Measurements from ENCODE around the gene MKRN2. TPM values are rescaled to one million over a fixed set of nuclear protein-coding genes. Genes with fewer than 3 reads are reported as not detected.
A peak's percentile ranks its signal among the peaks of the same experiment; 100 is the strongest.

The MKRN2 gene
- total and polyA plus RNA-seq, 2 of the 13 experiments (the other 11 are each of a cell fraction or from before 2014, with no cell fraction given), result 25.5 to 34.3 TPM

- FAIRE-seq (no peak), DNase-seq (ENCODE audit: low spot score) (no peak), ATAC-seq (no peak)
- peak overlapping the region; percentile 88 to 97 (median 91) for H3K4me3 ChIP-seq (replicated peaks in 1 of 3; ENCODE audit: insufficient read depth in 1 of 3, low read depth in 2 of 3, low read length in 3 of 3)
- peak overlapping the region; percentile 94 for H3K9ac ChIP-seq (ENCODE audit: insufficient read depth, low read depth, low read length)
- peaks cover 49% of the 10 kb centered on the region for H4K20me1 ChIP-seq (ENCODE audit: insufficient read depth, low read length)
- intact Hi-C loops (cut with micrococcal nuclease; ENCODE audit: unreplicated experiment), result loop anchor here (5.0 kb wide), 1 partner anchor 104 kb away; the partner anchor contains the start of gene RAF1
- no TSS peak for BruUV-seq (replicated peaks)
- peaks cover 65% of the 10 kb centered on the region for H3K79me2 ChIP-seq (ENCODE audit: insufficient read depth, low read length)
- H3K9me3 ChIP-seq (ENCODE audit: low read length), result no peaks in the 10 kb centered on the region
- H3K27me3 ChIP-seq (ENCODE audit: control insufficient read depth in 1 of 2, insufficient read depth in 2 of 2, low read length in 2 of 2), result no peaks in the 10 kb centered on the region; a peak in 1 of 5 replicates
- no peak overlapping the region for H2AFZ ChIP-seq (ENCODE audit: low read length)
- TF ChIP-seq PCBP2 (optimal IDR thresholded peaks at IDR 0.05; ENCODE audit: low read depth, low read length, poor library complexity, severe bottlenecking) (no peak), PHF20 (CRISPR knock-in tag; IDR thresholded peaks at IDR 0.05) (no peak), EEA1 (CRISPR knock-in tag; IDR thresholded peaks at IDR 0.05; ENCODE audit: borderline replicate concordance) (no peak), MNT (IDR thresholded peaks at IDR 0.05) (no peak)
- in situ Hi-C loops (cut with HindIII; ENCODE audit: extremely low pct_ligation_motif_present, low pct_unique_long_range_greater_than_20kb), result no loop called here
- WGBS (ENCODE audit: low lambda C conversion rate), result 37% methylated on average over 4 of the region's 4 CpGs
- H3K27ac ChIP-seq (ENCODE audit: extremely low read length, insufficient read depth, low read length), result peak overlapping the region; percentile 94
- H3K36me3 ChIP-seq (replicated peaks in 1 of 2; ENCODE audit: control insufficient read depth in 1 of 2, insufficient read depth in 2 of 2, low read length in 2 of 2), result no peaks in the 10 kb centered on the region
- CTCF ChIA-PET (ENCODE audit: low intra/inter-chr PET ratio, low total read pairs), result no interaction called here
- POLR2A ChIA-PET, result no interaction called here
- peaks cover 59% of the 10 kb centered on the region for H3K4me1 ChIP-seq (ENCODE audit: insufficient read depth, low read length)
- H3K4me2 ChIP-seq (ENCODE audit: low read depth, low read length), result peak overlapping the region; percentile 88
These were observed 1.8 kb downstream of the MKRN2 start for GRCh38 chr3:12558706-12559105.

GRCh38 chr3:12559520-12559919 is 2.6 kb downstream of the MKRN2 start:
- no TSS peak for BruUV-seq (replicated peaks)
- POLR2A ChIA-PET, result no interaction called here
- Histone ChIP-seq H3K79me2 (ENCODE audit: insufficient read depth, low read length) (peaks cover 72% of the 10 kb centered on the region), H3K27ac (ENCODE audit: extremely low read length, insufficient read depth, low read length) (no peak overlapping the region), H3K9ac (ENCODE audit: insufficient read depth, low read depth, low read length) (peak overlapping the region; percentile 94; the same call in 1 of the 2 replicates), H3K27me3 (ENCODE audit: control insufficient read depth in 1 of 2, insufficient read depth in 2 of 2, low read length in 2 of 2) (no peaks in the 10 kb centered on the region; a peak in 1 of 5 replicates), H3K36me3 (replicated peaks in 1 of 2; ENCODE audit: control insufficient read depth in 1 of 2, insufficient read depth in 2 of 2, low read length in 2 of 2) (no peaks in the 10 kb centered on the region), H4K20me1 (ENCODE audit: insufficient read depth, low read length) (peaks cover 49% of the 10 kb centered on the region), H3K4me1 (ENCODE audit: insufficient read depth, low read length) (peaks cover 59% of the 10 kb centered on the region), H3K4me3 (replicated peaks in 1 of 3; ENCODE audit: insufficient read depth in 1 of 3, low read depth in 2 of 3, low read length in 3 of 3) (peak overlapping the region in 2 of 3 experiments; percentile 5 to 88; a peak in 2 of 6 replicates), H3K9me3 (ENCODE audit: low read length) (no peaks in the 10 kb centered on the region), H3K4me2 (ENCODE audit: low read depth, low read length) (peak overlapping the region; percentile 88), H2AFZ (ENCODE audit: low read length) (no peak overlapping the region)
- intact Hi-C loops (cut with micrococcal nuclease; ENCODE audit: unreplicated experiment) (loop anchor here (5.0 kb wide), 1 partner anchor 103 kb away; the partner anchor contains the start of gene RAF1), in situ Hi-C loops (cut with HindIII; ENCODE audit: extremely low pct_ligation_motif_present, low pct_unique_long_range_greater_than_20kb) (no loop called here)
- 97% methylated on average over 3 of the region's 3 CpGs for WGBS (ENCODE audit: low lambda C conversion rate)
- ATAC-seq, result no peak
- no peak for DNase-seq (ENCODE audit: low spot score)
- no peak for FAIRE-seq
- TF ChIP-seq ZNF281 (CRISPR knock-in tag; IDR thresholded peaks at IDR 0.05; ENCODE audit: borderline replicate concordance), result 0 out of 2 replicates have a peak, but pooled peaks have one; percentile 13
- TF ChIP-seq MAX (IDR thresholded peaks at IDR 0.05), result no peak
- no peak for TF ChIP-seq NR1H2 (CRISPR knock-in tag; IDR thresholded peaks at IDR 0.05; ENCODE audit: borderline replicate concordance, low read depth)
- TF ChIP-seq NCOA2 (CRISPR knock-in tag; IDR thresholded peaks at IDR 0.05), result no peak
- no peak for TF ChIP-seq RCOR2 (CRISPR knock-in tag; IDR thresholded peaks at IDR 0.05)
- TF ChIP-seq SNRNP70 (IDR thresholded peaks at IDR 0.05; ENCODE audit: low read depth, low read length), result no peak
- no peak for TF ChIP-seq MAFK (conservative IDR thresholded peaks at IDR 0.05 in 1 of 2, IDR thresholded peaks at IDR 0.05 in 1 of 2; ENCODE audit: low read length in 2 of 2)
- CTCF ChIA-PET (ENCODE audit: low intra/inter-chr PET ratio, low total read pairs), result no interaction called here
